OCI-LY1 (cell line): ENCODE results near the gene NKIRAS2.

Source experiments
- EZH2 ChIP-seq: fragments of 200-600 bp; sonication (generic), shearing (Covaris generic); IDR thresholded peaks from 2 replicates; pipeline ENCODE4 v1.8.0; 2017; ENCODE audit warnings: borderline replicate concordance, mixed run types, mild to moderate bottlenecking, antibody characterized with exemption, low read length, moderate library complexity, mixed read lengths
- TF ChIP-seq, protein P1 (sequence below): fragments of 200-600 bp; sonication (generic), shearing (Covaris generic); IDR thresholded peaks from 2 replicates; pipeline ENCODE4 v1.5.1; 2017; ENCODE audit warnings: mild to moderate bottlenecking, antibody characterized with exemption, low read length, moderate library complexity, mixed read lengths

DNA sequence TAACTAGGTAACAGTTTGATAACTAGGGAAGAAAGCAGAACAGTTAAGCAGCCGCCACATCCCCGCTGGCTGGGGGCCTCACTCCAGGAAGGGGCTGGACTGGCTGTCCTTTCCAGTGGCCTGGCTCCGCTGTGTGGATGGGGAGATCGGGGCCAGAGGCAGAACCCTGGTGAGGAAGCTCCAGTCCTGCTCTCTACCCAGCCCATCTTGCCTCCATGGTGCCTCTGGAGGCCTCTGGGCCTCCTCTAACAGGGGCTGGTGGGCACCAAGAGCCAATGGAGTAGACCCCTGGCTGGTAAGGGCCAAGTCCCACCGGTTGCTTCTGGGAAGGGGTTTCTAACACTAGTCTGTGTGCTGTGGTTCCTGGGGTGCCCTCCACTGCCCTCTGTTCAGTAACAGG is 45.2 kb upstream of the NKIRAS2 start:
- TF ChIP-seq EZH2: no peak
- TF ChIP-seq, protein P1, sequence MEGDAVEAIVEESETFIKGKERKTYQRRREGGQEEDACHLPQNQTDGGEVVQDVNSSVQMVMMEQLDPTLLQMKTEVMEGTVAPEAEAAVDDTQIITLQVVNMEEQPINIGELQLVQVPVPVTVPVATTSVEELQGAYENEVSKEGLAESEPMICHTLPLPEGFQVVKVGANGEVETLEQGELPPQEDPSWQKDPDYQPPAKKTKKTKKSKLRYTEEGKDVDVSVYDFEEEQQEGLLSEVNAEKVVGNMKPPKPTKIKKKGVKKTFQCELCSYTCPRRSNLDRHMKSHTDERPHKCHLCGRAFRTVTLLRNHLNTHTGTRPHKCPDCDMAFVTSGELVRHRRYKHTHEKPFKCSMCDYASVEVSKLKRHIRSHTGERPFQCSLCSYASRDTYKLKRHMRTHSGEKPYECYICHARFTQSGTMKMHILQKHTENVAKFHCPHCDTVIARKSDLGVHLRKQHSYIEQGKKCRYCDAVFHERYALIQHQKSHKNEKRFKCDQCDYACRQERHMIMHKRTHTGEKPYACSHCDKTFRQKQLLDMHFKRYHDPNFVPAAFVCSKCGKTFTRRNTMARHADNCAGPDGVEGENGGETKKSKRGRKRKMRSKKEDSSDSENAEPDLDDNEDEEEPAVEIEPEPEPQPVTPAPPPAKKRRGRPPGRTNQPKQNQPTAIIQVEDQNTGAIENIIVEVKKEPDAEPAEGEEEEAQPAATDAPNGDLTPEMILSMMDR: no peak
